GM13977 (cell line): ENCODE measurements around the gene HSP90AA1.

Experiments used
- DNase-seq: peaks from one replicate; pipeline ENCODE4 v3.0.0; 2012; ENCODE audit warnings: low spot score
- CTCF ChIP-seq: IDR thresholded peaks from 2 replicates; pipeline ENCODE4 v1.5.1; 2012; ENCODE audit warnings: mild to moderate bottlenecking, control low read depth; ENCODE audit not compliant: insufficient read depth; ENCODE audit errors: extremely low read depth, missing control alignments
- in situ Hi-C: fragments of 300-500 bp; cut with MboI; formaldehyde crosslinking; loops from one replicate; pipeline ENCODE4 v1.12.0; 2022; ENCODE audit warnings: low sequenced_read_pairs, low pct_unique_long_range_greater_than_20kb, mixed read lengths, inconsistent platforms; ENCODE audit not compliant: unreplicated experiment

Gene HSP90AA1

GRCh38 chr14:102094101-102094500 lies 7.3 kb upstream of the HSP90AA1 start:
- no peak for TF ChIP-seq CTCF
- in situ Hi-C loops, result loop anchor here (10.0 kb wide), 1 partner anchor 129 kb away; the partner anchor contains the start of gene DYNC1H1
- DNase-seq, result no peak

- in situ Hi-C loops, result loop anchor here (10.0 kb wide), 1 partner anchor 128 kb away; the partner anchor contains the start of gene DYNC1H1
- no peak for DNase-seq
- no peak for TF ChIP-seq CTCF
These were observed 6.0 kb upstream of the HSP90AA1 start for GRCh38 chr14:102092806-102093205.

- DNase-seq, result no peak
- no peak for TF ChIP-seq CTCF
- in situ Hi-C loops, result loop anchor here (10.0 kb wide), 1 partner anchor 126 kb away; the partner anchor contains the start of gene DYNC1H1
These were observed 3.9 kb upstream of the HSP90AA1 start for GRCh38 chr14:102090713-102091112.

GRCh38 chr14:102089621-102090343 lies 2.9 kb upstream of the HSP90AA1 start:
- no peak for TF ChIP-seq CTCF
- DNase-seq, result no peak
- in situ Hi-C loops, result loop anchor here (10.0 kb wide), 1 partner anchor 125 kb away; the partner anchor contains the start of gene DYNC1H1

GRCh38 chr14:102088012-102088792 lies 1.4 kb upstream of the HSP90AA1 start:
- in situ Hi-C loops, result no loop called here
- peak; percentile 57 for DNase-seq
- no peak for TF ChIP-seq CTCF

- in situ Hi-C loops, result no loop called here
These were observed 843 bp upstream of the HSP90AA1 start for GRCh38 chr14:102087762-102088011.

More at GRCh38 chr14:102087762-102088011, 843 bp upstream of the HSP90AA1 start:
- no peak for DNase-seq
- no peak for TF ChIP-seq CTCF
